ENCODE data around the gene LRSAM1.

GRCh38 chr9:127458921-127459320 is 7.6 kb downstream of the LRSAM1 start:
- TF ChIP-seq POLR2AphosphoS5 (IDR thresholded peaks at IDR 0.05; ENCODE audit: borderline replicate concordance, low read depth, low read length) (no peak), EZH2 (IDR thresholded peaks at IDR 0.05) (no peak), FOXP2 (optimal IDR thresholded peaks at IDR 0.05; ENCODE audit: control extremely low read depth, extremely low read length, insufficient read depth) (no peak)

Data from SK-N-MC (cell line).